Measurements from ENCODE around the gene TRIM41. TPM values are rescaled to one million over a fixed set of nuclear protein-coding genes. Genes with fewer than 3 reads are reported as not detected.

TRIM41 gene
- total and polyA plus RNA-seq, 9 donors = 9.5 to 21.9 (median 19.3) TPM

GRCh38 chr5:181239062-181239663 is 16.1 kb downstream of the TRIM41 start:
- WGBS (ENCODE audit: insufficient coverage) = 82% methylated on average over 5 of the region's 9 CpGs
- H3K36me3 ChIP-seq (ENCODE audit: control insufficient read depth, insufficient read depth, low read length) = peaks cover 83% of the 10 kb centered on the region

GRCh38 chr5:181241393-181241975 is 18.4 kb downstream of the TRIM41 start:
- 80% methylated on average over 2 of the region's 6 CpGs for WGBS (ENCODE audit: insufficient coverage)

More at GRCh38 chr5:181239062-181239663, 16.1 kb downstream of the TRIM41 start:
- Histone ChIP-seq H3K4me3 (ENCODE audit: low read length) (no peak overlapping the region), H3K4me1 (ENCODE audit: control insufficient read depth, insufficient read depth, low read length) (peaks cover 25% of the 10 kb centered on the region), H3K27ac (ENCODE audit: low read length) (no peak overlapping the region), H3K9me3 (replicated peaks; ENCODE audit: control insufficient read depth, low read depth, low read length) (no peaks in the 10 kb centered on the region), H3K27me3 (ENCODE audit: control insufficient read depth, insufficient read depth, low read length) (no peaks in the 10 kb centered on the region)
- no peak for DNase-seq

GRCh38 chr5:181242031-181242451 is 19.0 kb downstream of the TRIM41 start:
- 41% methylated on average over 5 of the region's 6 CpGs for WGBS (ENCODE audit: insufficient coverage)
- Histone ChIP-seq H3K4me1 (ENCODE audit: control insufficient read depth, insufficient read depth, low read length) (peaks cover 33% of the 10 kb centered on the region), H3K9me3 (replicated peaks; ENCODE audit: control insufficient read depth, low read depth, low read length) (no peaks in the 10 kb centered on the region), H3K4me3 (ENCODE audit: low read length) (peak overlapping the region; percentile 89), H3K27ac (ENCODE audit: low read length) (no peak overlapping the region), H3K36me3 (ENCODE audit: control insufficient read depth, insufficient read depth, low read length) (peaks cover 55% of the 10 kb centered on the region), H3K27me3 (ENCODE audit: control insufficient read depth, insufficient read depth, low read length) (no peaks in the 10 kb centered on the region)
- no peak for DNase-seq

More at GRCh38 chr5:181241393-181241975, 18.4 kb downstream of the TRIM41 start:
- Histone ChIP-seq H3K27me3 (ENCODE audit: control insufficient read depth, insufficient read depth, low read length) (no peaks in the 10 kb centered on the region), H3K36me3 (ENCODE audit: control insufficient read depth, insufficient read depth, low read length) (peaks cover 61% of the 10 kb centered on the region), H3K4me3 (ENCODE audit: low read length) (no peak overlapping the region), H3K27ac (ENCODE audit: low read length) (no peak overlapping the region), H3K4me1 (ENCODE audit: control insufficient read depth, insufficient read depth, low read length) (peaks cover 31% of the 10 kb centered on the region), H3K9me3 (replicated peaks; ENCODE audit: control insufficient read depth, low read depth, low read length) (no peaks in the 10 kb centered on the region)
- DNase-seq = no peak

GRCh38 chr5:181243018-181243563 is 20.0 kb downstream of the TRIM41 start:
- Histone ChIP-seq H3K4me1 (ENCODE audit: control insufficient read depth, insufficient read depth, low read length) (peaks cover 42% of the 10 kb centered on the region), H3K4me3 (ENCODE audit: low read length) (peak overlapping the region; percentile 89), H3K27me3 (ENCODE audit: control insufficient read depth, insufficient read depth, low read length) (no peaks in the 10 kb centered on the region), H3K36me3 (ENCODE audit: control insufficient read depth, insufficient read depth, low read length) (peaks cover 47% of the 10 kb centered on the region), H3K9me3 (replicated peaks; ENCODE audit: control insufficient read depth, low read depth, low read length) (no peaks in the 10 kb centered on the region), H3K27ac (ENCODE audit: low read length) (peak overlapping the region; percentile 98)
- under 1% methylated on average over 16 of the region's 25 CpGs for WGBS (ENCODE audit: insufficient coverage)
- DNase-seq = no peak

GRCh38 chr5:181243564-181244343 is 20.7 kb downstream of the TRIM41 start, which contains the start of gene RACK1:
TSS of gene RACK1 (minus strand) at chr5:181243906. CDS start at chr5:181243800, 106 bp downstream.
- no peaks in the 10 kb centered on the region for H3K27me3 ChIP-seq (ENCODE audit: control insufficient read depth, insufficient read depth, low read length)
- H3K36me3 ChIP-seq (ENCODE audit: control insufficient read depth, insufficient read depth, low read length) = peaks cover 43% of the 10 kb centered on the region
- no peaks in the 10 kb centered on the region for H3K9me3 ChIP-seq (replicated peaks; ENCODE audit: control insufficient read depth, low read depth, low read length)
- DNase-seq = peak; percentile 98
- 0% methylated on average over 38 of the region's 50 CpGs for WGBS (ENCODE audit: insufficient coverage)
- H3K4me1 ChIP-seq (ENCODE audit: control insufficient read depth, insufficient read depth, low read length) = peaks cover 47% of the 10 kb centered on the region
- H3K4me3 ChIP-seq (ENCODE audit: low read length) = peak within 1 kb of the TSS; percentile 89
- H3K27ac ChIP-seq (ENCODE audit: low read length) = peak within 1 kb of the TSS; percentile 98

GRCh38 chr5:181245427-181246275 is 22.6 kb downstream of the TRIM41 start:
- DNase-seq = no peak
- Histone ChIP-seq H3K4me3 (ENCODE audit: low read length) (peak overlapping the region; percentile 70), H3K4me1 (ENCODE audit: control insufficient read depth, insufficient read depth, low read length) (peaks cover 54% of the 10 kb centered on the region), H3K27me3 (ENCODE audit: control insufficient read depth, insufficient read depth, low read length) (no peaks in the 10 kb centered on the region), H3K36me3 (ENCODE audit: control insufficient read depth, insufficient read depth, low read length) (peaks cover 36% of the 10 kb centered on the region), H3K9me3 (replicated peaks; ENCODE audit: control insufficient read depth, low read depth, low read length) (no peaks in the 10 kb centered on the region), H3K27ac (ENCODE audit: low read length) (peak overlapping the region; percentile 98)
- WGBS (ENCODE audit: insufficient coverage) = 26% methylated on average over 30 of the region's 34 CpGs

GRCh38 chr5:181246276-181247049 is 23.4 kb downstream of the TRIM41 start:
- Histone ChIP-seq H3K4me1 (ENCODE audit: control insufficient read depth, insufficient read depth, low read length) (peaks cover 52% of the 10 kb centered on the region), H3K36me3 (ENCODE audit: control insufficient read depth, insufficient read depth, low read length) (peaks cover 31% of the 10 kb centered on the region), H3K4me3 (ENCODE audit: low read length) (peak overlapping the region; percentile 70), H3K27ac (ENCODE audit: low read length) (peak overlapping the region; percentile 98), H3K27me3 (ENCODE audit: control insufficient read depth, insufficient read depth, low read length) (no peaks in the 10 kb centered on the region), H3K9me3 (replicated peaks; ENCODE audit: control insufficient read depth, low read depth, low read length) (no peaks in the 10 kb centered on the region)
- DNase-seq = peak; percentile 94
- 0% methylated on average over 41 of the region's 55 CpGs for WGBS (ENCODE audit: insufficient coverage)

GRCh38 chr5:181248277-181248676 is 25.2 kb downstream of the TRIM41 start:
- peaks cover 25% of the 10 kb centered on the region for H3K36me3 ChIP-seq (ENCODE audit: control insufficient read depth, insufficient read depth, low read length)
- no peaks in the 10 kb centered on the region for H3K27me3 ChIP-seq (ENCODE audit: control insufficient read depth, insufficient read depth, low read length)
- H3K27ac ChIP-seq (ENCODE audit: low read length) = peak overlapping the region; percentile 57
- H3K9me3 ChIP-seq (replicated peaks; ENCODE audit: control insufficient read depth, low read depth, low read length) = no peaks in the 10 kb centered on the region
- WGBS (ENCODE audit: insufficient coverage) = 86% methylated on average over 3 of the region's 4 CpGs
- H3K4me1 ChIP-seq (ENCODE audit: control insufficient read depth, insufficient read depth, low read length) = peaks cover 42% of the 10 kb centered on the region
- H3K4me3 ChIP-seq (ENCODE audit: low read length) = peak overlapping the region; percentile 70
- no peak for DNase-seq

- 38% methylated on average over 1 of the region's 1 CpG for WGBS (ENCODE audit: insufficient coverage)
- no peaks in the 10 kb centered on the region for H3K27me3 ChIP-seq (ENCODE audit: control insufficient read depth, insufficient read depth, low read length)
- no peak for DNase-seq
- peaks cover 25% of the 10 kb centered on the region for H3K36me3 ChIP-seq (ENCODE audit: control insufficient read depth, insufficient read depth, low read length)
- H3K4me3 ChIP-seq (ENCODE audit: low read length) = no peak overlapping the region
- no peak overlapping the region for H3K27ac ChIP-seq (ENCODE audit: low read length)
- peaks cover 13% of the 10 kb centered on the region for H3K4me1 ChIP-seq (ENCODE audit: control insufficient read depth, insufficient read depth, low read length)
- no peaks in the 10 kb centered on the region for H3K9me3 ChIP-seq (replicated peaks; ENCODE audit: control insufficient read depth, low read depth, low read length)
These were observed 32.2 kb downstream of the TRIM41 start for GRCh38 chr5:181255276-181255675.

Measured in muscle of leg (tissue), 11 donors.